ENCODE data around the gene GALNTL6. TPM values are rescaled to one million over a fixed set of nuclear protein-coding genes. Genes with fewer than 3 reads are reported as not detected.

Gene GALNTL6
- total RNA-seq, 1 experiment from 2014 or later: not detected

- TF ChIP-seq CBX3 (IDR thresholded peaks at IDR 0.05; ENCODE audit: low read depth) (no peak), POLR2A (IDR thresholded peaks at IDR 0.05; ENCODE audit: borderline replicate concordance, extremely low read depth, insufficient read depth, insufficient read length) (no peak), SIN3A (IDR thresholded peaks at IDR 0.05; ENCODE audit: low read depth) (no peak), FOSL1 (IDR thresholded peaks at IDR 0.05; ENCODE audit: low read depth) (no peak), SP1 (IDR thresholded peaks at IDR 0.05; ENCODE audit: low read depth) (no peak), EZH2 (IDR thresholded peaks at IDR 0.05) (no peak), REST (IDR thresholded peaks at IDR 0.05; ENCODE audit: low read depth) (no peak), RAD21 (IDR thresholded peaks at IDR 0.05; ENCODE audit: low read depth) (no peak), ELF1 (IDR thresholded peaks at IDR 0.05; ENCODE audit: borderline replicate concordance, low read depth) (no peak), POLR2AphosphoS5 (IDR thresholded peaks at IDR 0.05; ENCODE audit: low read depth, low read length) (no peak), YY1 (IDR thresholded peaks at IDR 0.05; ENCODE audit: extremely low read depth, insufficient replicate concordance, low read depth, low read length) (no peak), SRF (IDR thresholded peaks at IDR 0.05; ENCODE audit: low read depth) (no peak), ZFX (IDR thresholded peaks at IDR 0.05) (no peak), TCF7L2 (IDR thresholded peaks at IDR 0.05; ENCODE audit: borderline replicate concordance, extremely low read depth, insufficient read depth, insufficient read length) (no peak), MAX (IDR thresholded peaks at IDR 0.05) (no peak)
- Histone ChIP-seq H3K9me3 (ENCODE audit: control insufficient read depth in 1 of 2, insufficient read depth in 1 of 2, low read depth in 1 of 2, low read length in 2 of 2) (no peaks in the 10 kb centered on the region), H3K9me2 (ENCODE audit: insufficient read depth) (no peaks in the 10 kb centered on the region), H3K27me3 (ENCODE audit: insufficient read depth, low read length) (no peaks in the 10 kb centered on the region), H3K79me2 (ENCODE audit: insufficient read depth, low read length) (no peaks in the 10 kb centered on the region), H3K9ac (ENCODE audit: low read length) (no peak overlapping the region), H3K4me1 (ENCODE audit: control insufficient read depth in 1 of 2, insufficient read depth in 2 of 2, low read length in 2 of 2) (no peaks in the 10 kb centered on the region), H4K20me1 (ENCODE audit: insufficient read depth) (no peaks in the 10 kb centered on the region), H3K27ac (ENCODE audit: low read depth, low read length) (no peak overlapping the region), H2AFZ (ENCODE audit: low read depth, low read length, poor library complexity, severe bottlenecking) (no peak overlapping the region), H3K36me3 (ENCODE audit: control insufficient read depth in 1 of 2, insufficient read depth in 2 of 2, low read length in 2 of 2) (no peaks in the 10 kb centered on the region), H3K4me3 (replicated peaks in 1 of 2; ENCODE audit: low read depth in 1 of 2, low read length in 2 of 2) (no peak overlapping the region), H3K4me2 (ENCODE audit: low read length) (no peak overlapping the region)
- ATAC-seq (no peak), DNase-seq (ENCODE audit: low read depth, low spot score) (no peak)
- ChIA-PET POLR2A (no interaction called here), RAD21 (ENCODE audit: low non-redundant PET in 1 of 2, low total read pairs in 2 of 2, uncharacterized antibody in 2 of 2, unreplicated experiment in 2 of 2) (no interaction called here), CTCF (no interaction called here)
- intact Hi-C loops (cut with micrococcal nuclease): no loop called here
- BruUV-seq (replicated peaks): no TSS peak
These were observed 597.9 kb downstream of the GALNTL6 start for GRCh38 chr4:172411149-172411548.
